Stimulated activated CD8-positive, alpha-beta memory T cell treated with anti-CD3 and anti-CD28 coated beads, Interleukin-12 subunit alpha, Interleukin-12 subunit beta, amount 100 ng/mL, for 1 hour (primary cell): Measurements from ENCODE around the gene TSPO2.
A peak's percentile ranks its signal among the peaks of the same experiment; 100 is the strongest.

Experiments used
- DNase-seq: peaks from one replicate; pipeline ENCODE4 v3.0.0-alpha.2; 2020; ENCODE audit warnings: low read depth

The TSPO2 gene

GRCh38 chr6:41027799-41028560 is 14.3 kb upstream of the TSPO2 start:
- DNase-seq: peak; percentile 46

DNA sequence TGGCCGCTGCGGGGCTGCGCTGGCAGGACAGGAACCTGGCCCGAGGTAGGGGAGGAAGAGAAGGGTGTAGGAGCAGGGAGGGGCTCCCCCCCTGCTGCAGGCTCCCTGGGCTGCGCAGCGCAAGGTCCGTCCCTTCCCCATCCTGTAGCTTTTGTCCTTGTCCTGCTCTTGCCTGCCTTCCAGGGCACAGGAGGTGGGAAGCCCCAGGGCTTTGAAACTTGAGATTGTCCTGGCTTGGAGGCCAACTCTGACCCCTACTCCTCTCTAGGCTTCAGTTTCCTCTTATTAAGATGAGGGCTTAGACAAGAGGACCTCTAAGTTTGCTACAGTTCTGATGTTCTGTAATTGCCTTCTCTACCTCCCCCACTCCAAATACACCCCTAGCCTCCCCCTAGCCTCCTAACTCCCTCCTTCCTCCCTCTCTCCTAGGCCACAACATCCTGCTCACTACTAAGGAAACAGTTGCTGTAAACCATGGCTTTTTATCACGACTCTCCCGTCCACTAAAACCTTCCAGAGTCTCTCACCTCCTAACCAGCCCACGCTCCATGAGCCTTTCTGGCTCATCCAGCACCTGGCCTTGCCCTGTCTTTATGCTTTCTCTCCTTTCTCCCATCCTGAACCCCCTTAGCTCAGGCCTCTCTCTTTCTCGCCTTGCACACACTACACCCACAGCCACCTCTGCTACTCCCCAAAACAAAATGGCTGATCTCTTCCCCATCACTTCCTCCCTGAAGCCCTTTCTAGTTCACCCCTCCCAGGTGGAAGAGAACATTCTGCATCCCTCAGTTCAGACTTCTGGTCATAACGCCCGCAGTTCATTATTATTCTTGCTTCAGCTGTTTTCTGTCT is 13.5 kb upstream of the TSPO2 start:
- DNase-seq: no peak

GRCh38 chr6:41032830-41033229 is 9.4 kb upstream of the TSPO2 start:
- DNase-seq: no peak

- DNase-seq: no peak
These were observed 8.5 kb upstream of the TSPO2 start for GRCh38 chr6:41033776-41034175.

DNA sequence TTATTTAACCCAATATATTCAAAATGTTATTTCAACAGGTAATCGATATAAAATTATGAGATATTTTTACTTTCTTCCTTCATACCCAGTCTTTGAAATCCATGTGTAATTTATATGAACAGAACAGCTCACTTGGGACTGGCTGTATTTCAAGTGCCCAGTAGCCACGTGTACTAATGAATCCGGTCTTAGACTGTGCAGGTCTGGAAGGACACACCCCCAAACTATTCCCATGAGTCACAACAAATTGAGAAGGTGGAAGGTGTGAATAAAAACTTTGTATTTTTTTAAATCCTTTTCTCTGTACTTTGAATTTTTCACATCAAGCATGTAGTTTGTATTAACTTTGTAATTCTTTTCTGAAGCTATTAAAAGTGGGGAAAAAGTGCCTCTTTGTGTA is 6.1 kb upstream of the TSPO2 start:
- no peak for DNase-seq

DNA sequence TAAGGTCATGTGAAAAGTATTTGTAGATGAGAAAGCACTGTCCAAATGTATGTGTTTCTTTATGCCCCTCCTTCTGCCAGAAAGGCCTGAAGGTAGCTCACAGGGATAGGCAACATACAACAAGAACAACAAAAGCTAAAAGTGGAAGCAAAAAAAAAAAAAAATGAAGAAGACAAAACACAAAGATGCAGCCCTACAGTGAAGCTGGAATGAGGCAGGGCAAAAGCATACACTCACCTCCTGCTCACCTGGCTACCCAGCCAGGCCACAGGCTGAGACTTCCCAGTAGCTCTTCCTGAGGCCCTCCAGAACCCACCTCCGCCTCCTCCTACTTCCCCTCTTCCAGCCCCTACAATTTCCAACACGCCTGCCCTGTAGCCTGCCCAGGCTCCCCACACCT is 5.7 kb upstream of the TSPO2 start:
- no peak for DNase-seq

DNA sequence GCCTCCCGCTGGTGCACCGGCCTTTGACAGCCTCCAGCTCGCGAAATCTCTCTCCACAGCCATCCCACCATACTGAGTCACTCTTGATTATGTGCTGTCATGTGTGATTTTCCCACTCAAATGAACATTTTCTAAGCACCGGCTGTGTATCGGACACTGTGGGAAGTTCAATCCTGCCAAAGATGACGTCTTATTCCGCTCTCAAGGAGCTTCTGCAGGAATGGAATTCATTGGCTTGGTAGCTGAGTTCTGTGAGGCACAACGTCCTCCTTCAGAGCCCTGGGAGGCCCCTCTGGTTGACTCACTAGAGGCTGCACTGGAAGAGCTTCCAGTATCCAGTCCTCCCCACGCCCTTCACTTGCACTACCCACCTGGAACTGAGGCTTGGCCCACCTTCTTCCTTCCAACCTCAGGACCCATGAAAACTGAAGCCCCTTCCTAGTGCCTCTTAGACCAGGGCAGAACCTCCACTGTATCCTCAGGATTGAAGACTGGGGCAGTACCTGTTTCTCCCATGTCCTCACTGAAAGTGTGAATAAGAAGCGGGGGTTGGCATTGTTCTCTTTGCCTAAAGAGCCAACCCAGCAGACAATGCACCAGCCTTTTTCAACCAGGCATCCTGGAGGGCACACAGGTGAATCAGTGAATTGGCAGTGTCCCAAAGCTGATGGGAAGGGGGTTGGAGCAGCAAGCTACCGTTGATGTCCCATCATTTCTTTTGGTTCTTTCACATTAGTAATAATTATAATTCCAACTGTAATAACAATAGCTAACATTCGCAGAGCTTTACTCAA is 5.0 kb upstream of the TSPO2 start:
- DNase-seq: no peak

DNA sequence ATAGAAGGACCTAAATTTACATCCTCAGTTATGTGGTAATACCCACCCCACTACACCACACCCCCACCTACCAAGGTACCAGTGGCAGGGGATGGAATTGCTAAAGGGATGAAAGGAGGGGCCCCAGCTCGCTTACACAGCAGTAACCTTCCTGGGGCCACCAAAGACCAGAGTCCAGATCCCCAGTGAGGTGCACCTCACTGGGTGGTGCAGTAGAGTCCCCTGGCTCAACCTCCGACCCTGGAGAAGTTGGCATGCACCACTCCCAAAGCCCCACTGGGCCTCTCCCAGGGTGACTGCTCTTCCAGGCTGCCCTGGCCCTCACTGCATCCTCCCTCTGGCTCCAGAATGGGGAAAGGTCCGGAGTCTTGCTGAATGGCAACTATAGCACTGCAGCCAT is 4.1 kb upstream of the TSPO2 start:
- DNase-seq: no peak

DNA sequence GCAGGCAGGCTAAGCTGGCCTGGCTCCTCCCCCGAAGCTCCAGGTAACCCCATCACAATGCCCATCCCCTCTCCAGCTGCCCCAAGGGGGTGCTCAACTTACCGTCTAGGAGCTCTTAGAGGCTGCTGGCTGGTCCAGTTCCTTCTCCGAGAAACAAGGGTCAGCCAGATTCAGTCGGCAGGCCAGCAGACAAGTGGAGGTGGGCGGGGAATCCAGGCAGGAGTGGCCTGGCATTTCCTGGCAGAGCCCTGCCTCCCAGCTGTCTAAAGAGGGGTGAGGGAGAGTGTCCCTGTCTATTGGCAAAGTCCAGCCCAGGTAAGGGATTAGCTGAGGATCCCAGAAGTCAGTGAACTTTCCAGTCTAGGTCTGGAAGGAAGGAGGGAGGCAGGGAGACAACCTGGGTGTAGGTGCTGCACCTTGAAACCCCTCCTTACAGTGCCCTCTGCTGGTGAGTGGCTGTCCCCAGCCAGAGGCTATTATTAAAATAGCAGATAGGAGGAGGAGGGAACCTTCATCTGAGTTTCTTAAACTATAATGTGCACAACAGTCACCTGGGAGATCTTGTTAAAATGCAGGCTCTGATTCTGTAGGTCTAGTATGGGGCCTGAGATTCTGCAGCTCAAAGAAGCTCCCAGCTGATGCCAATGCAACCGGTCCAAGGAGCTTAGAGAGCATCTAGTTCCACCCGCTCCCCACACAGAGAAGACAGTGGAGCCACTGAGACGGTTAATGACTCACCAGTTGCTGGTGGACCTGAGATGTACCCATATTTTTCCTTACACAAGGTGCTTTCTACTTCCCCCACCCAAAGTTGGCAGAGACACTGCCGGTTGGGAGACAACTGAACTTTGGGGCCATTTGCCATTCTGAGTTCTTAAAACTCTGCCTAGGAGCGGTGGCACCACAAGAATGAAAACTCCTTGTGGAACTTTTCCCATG is 2.9 kb upstream of the TSPO2 start, which contains the start of gene UNC5CL:
Gene UNC5CL (minus strand): TSS at position 162 of the 939 bp plus-strand sequence. CDS start 4,147 bp downstream, outside the sequence.
- peak; percentile 37 for DNase-seq

- DNase-seq: no peak
These were observed 1.9 kb upstream of the TSPO2 start for GRCh38 chr6:41040101-41040939.

DNA sequence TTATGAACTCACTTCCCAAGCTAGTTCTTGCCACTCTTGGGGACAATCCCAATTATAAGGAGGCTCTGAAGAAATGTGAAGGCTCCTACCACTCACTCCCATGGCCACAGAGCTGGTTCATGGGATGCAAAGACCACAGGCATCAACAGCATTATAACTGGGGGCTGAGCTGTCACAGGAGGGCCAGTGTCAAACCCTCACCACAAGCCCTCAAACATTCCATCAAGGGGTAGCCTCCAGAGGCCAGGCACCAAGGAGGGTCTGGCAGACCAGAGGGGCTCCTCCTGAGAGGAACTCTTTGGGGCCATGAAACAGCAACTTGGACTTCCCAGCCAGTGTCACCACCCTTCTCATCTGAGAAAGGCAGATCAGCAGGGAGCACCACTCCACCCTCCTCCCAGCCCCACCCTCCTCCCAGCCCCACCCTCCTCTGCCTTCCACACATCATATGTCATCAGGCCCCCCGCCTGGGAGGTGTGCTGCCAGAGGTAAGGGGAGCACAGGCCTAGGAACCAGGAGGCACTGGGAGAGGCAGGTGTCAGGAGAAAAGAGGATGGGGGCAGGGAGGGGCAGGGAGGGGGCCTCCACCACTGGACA is 1.2 kb upstream of the TSPO2 start:
- no peak for DNase-seq

- no peak for DNase-seq
These were observed 884 bp downstream of the TSPO2 start for GRCh38 chr6:41043151-41043550.

GRCh38 chr6:41045664-41046063 is 3.4 kb downstream of the TSPO2 start:
- no peak for DNase-seq

DNA sequence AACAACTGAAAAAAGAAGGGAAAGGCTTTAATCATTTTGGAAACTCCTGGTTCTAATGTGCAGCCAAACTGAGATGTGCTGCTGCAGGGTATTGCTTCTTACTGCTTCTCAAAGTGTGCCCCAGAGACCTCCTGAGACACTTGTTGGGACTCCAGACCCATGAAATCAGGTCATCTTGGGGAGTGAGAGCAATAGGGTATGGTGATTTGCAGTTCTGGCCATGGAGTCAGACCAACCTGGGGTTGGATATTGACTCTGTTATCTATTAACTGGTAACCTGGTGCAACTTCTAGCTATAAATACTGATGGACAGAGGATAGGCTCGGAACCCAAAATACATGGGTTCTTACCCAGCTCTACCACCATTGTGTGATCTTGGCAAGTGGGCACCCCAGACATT is 3.8 kb downstream of the TSPO2 start:
- DNase-seq: no peak

DNA sequence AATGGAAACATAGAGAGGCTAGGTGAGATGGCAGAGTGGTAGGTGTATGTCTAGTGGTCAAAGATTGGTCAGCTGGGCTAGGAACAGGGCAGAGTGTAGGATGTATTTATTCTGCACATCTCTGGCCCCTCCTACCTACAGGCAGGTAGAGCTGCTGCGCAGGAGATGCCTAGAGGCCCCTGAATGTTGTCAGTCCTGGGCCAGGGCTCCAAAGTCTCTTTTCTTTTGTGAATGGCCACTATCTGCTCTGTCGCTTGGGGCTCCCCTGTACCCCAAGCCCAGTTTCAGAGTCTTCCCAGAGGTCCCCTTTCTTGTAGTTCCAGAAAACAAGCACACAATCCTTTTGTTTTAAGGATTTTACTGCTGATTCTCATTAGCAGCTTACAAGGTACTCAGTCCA is 5.0 kb downstream of the TSPO2 start:
- DNase-seq: no peak

GRCh38 chr6:41047745-41048732 is 5.8 kb downstream of the TSPO2 start:
- no peak for DNase-seq

DNA sequence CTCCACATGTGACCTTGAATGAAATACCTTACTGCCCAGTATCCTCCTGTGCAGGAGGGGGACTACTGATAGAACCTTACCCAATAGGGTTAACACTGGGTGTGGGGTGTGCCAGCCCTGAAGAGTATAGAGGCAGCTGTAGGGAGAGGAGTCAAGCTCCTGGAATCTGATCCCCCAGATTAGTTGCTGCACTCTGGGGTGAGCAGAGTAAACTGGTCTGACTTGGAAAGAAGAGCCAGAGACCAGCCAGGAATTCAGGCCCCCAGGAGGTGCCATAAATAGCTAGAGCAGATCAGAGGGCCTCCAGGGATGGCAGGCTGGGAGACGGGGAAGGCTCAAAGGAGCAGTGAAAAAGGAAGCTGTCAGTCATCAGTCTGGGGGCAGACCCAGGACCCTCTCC is 7.3 kb downstream of the TSPO2 start:
- DNase-seq: no peak

DNA sequence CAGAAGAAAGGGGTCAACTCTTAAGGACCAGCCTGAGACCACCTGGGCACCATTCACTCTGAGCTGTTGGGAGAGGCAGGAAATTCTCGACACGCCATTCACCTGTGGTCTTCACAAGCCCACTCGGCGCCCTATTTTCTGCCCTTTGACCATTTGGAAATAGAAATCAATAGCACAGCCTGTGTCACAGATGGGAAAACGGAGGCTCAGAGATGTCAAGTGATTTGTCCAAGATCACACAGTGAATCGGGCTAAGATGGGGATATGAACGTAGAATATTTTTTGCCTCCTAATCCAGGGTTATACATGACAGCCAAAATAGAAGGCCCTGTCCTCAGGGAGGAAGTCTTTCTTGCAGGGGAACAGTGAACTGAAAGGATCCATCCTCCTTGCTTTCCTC is 7.7 kb downstream of the TSPO2 start:
- DNase-seq: no peak

DNA sequence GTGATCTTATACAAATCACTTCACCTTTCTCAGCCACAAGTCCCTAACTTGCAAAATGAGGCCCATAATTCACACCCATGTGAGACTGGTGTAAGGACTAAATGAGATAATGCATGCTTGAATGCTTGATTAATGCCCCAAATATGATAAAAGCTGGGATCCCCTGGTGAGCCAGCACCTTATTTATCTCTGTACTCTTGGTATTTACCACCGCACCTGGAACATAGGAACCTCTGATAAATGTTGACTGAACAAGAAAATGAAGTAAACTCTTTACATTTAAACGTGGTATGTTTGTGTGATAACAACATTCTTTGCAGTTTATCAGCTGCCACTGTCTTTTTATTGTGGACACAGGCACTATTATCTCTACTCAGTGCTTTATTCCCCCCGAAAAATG is 8.3 kb downstream of the TSPO2 start:
- no peak for DNase-seq
